PFSK-1 (cell line): Measurements from ENCODE around the gene FER1L5.

Experiments used
- FOXP2 ChIP-seq: optimal IDR thresholded peaks from 2 replicates; pipeline ENCODE3; 2011; ENCODE audit warnings: borderline replicate concordance, control low read depth, inconsistent platforms; ENCODE audit not compliant: insufficient read depth; ENCODE audit errors: extremely low read length, extremely low read depth
- POLR2AphosphoS5 ChIP-seq: IDR thresholded peaks from 2 replicates; pipeline ENCODE4 v1.6.1; 2012; ENCODE audit warnings: low read depth, mild to moderate bottlenecking, control low read depth, low read length, moderate library complexity
- SIN3A ChIP-seq: IDR thresholded peaks from 2 replicates; pipeline ENCODE4 v1.6.1; 2012; ENCODE audit warnings: mild to moderate bottlenecking, low read length, moderate library complexity, borderline replicate concordance; ENCODE audit not compliant: insufficient read depth
- TAF1 ChIP-seq: IDR thresholded peaks from 2 replicates; pipeline ENCODE4 v1.6.1; 2012; ENCODE audit warnings: low read length, control low read depth, borderline replicate concordance; ENCODE audit not compliant: insufficient read depth
- TF ChIP-seq, protein P1 (sequence below), 2 experiments: IDR thresholded peaks; 2 replicates each; pipeline versions ENCODE4 v1.6.1 to v1.8.0; 2011 to 2012; ENCODE audit warnings: low read depth in 2 of 2, low read length in 2 of 2, control low read depth in 1 of 2, inconsistent platforms in 1 of 2, mild to moderate bottlenecking in 1 of 2, moderate library complexity in 1 of 2; ENCODE audit not compliant: insufficient read depth in 1 of 2

FER1L5 gene

DNA sequence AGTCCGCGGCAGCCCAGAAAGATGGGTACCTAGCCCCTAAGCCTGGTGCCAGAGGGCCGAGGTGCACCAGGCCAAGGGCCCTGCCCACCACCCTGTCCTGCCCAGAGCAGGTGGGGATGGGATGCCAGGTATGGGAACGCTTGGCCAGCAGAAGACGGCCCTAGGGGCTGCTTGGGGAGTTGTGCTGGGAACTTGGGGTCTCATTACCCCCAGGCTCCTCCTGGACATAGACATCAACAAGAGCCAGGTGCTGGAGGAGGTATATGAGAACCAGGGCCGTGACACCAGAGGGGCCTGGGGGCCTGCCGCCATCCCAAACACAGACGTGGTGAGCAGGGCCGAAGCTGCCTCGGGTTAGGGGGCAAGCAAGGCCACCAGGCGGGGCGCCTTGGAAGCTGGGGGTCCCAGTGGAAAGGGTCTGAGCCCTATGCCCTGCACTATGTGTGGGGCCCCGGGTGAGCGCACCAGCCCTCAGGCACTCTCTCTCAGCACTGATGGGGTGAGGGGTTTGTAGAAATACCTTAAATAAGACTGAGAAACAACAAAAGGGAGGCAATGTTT lies 46.9 kb downstream of the FER1L5 start:
- TF ChIP-seq POLR2AphosphoS5: no peak
- TF ChIP-seq, protein P1, sequence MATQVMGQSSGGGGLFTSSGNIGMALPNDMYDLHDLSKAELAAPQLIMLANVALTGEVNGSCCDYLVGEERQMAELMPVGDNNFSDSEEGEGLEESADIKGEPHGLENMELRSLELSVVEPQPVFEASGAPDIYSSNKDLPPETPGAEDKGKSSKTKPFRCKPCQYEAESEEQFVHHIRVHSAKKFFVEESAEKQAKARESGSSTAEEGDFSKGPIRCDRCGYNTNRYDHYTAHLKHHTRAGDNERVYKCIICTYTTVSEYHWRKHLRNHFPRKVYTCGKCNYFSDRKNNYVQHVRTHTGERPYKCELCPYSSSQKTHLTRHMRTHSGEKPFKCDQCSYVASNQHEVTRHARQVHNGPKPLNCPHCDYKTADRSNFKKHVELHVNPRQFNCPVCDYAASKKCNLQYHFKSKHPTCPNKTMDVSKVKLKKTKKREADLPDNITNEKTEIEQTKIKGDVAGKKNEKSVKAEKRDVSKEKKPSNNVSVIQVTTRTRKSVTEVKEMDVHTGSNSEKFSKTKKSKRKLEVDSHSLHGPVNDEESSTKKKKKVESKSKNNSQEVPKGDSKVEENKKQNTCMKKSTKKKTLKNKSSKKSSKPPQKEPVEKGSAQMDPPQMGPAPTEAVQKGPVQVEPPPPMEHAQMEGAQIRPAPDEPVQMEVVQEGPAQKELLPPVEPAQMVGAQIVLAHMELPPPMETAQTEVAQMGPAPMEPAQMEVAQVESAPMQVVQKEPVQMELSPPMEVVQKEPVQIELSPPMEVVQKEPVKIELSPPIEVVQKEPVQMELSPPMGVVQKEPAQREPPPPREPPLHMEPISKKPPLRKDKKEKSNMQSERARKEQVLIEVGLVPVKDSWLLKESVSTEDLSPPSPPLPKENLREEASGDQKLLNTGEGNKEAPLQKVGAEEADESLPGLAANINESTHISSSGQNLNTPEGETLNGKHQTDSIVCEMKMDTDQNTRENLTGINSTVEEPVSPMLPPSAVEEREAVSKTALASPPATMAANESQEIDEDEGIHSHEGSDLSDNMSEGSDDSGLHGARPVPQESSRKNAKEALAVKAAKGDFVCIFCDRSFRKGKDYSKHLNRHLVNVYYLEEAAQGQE (IDR thresholded peaks at IDR 0.05; ENCODE audit: insufficient read depth in 1 of 2, low read depth in 2 of 2, low read length in 2 of 2): no peak

DNA sequence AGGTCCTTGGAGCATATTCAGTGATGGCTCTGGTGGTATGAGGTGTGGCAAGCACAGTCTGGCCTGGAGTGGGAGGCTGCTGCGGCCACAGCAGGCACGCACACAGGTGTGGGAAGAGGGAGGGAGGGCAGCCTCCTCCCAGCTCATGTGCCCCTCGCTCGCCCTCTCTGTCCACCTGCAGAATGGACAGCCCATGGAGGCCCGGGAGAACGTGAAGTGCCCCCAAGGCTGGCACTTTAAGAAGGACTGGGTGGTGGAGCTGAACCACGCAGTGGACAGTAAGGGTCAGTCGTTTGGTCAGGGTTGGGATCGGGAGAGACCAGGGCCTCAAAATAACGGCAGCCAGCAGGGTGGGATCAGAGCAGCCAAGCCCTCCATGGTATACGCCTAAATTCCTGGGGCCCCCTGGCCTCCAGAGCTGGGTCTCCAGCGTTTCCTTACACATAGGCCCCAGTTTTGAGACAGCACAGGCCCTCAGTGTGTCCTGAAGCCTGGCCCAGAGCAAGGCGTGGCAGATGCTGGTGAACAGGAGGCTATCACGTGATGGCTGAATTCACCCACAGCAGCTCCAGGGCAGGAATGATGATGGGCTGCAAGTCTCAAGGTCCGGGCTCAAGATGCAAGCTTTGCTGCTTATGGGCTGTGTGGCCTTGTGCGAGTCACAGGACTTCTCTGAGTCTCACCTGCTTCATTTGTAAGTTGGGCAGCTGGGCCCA lies 47.9 kb downstream of the FER1L5 start:
- TF ChIP-seq, protein P1 (IDR thresholded peaks at IDR 0.05; ENCODE audit: insufficient read depth in 1 of 2, low read depth in 2 of 2, low read length in 2 of 2): no peak
- TF ChIP-seq POLR2AphosphoS5 (no peak), SIN3A (no peak), FOXP2 (no peak)

DNA sequence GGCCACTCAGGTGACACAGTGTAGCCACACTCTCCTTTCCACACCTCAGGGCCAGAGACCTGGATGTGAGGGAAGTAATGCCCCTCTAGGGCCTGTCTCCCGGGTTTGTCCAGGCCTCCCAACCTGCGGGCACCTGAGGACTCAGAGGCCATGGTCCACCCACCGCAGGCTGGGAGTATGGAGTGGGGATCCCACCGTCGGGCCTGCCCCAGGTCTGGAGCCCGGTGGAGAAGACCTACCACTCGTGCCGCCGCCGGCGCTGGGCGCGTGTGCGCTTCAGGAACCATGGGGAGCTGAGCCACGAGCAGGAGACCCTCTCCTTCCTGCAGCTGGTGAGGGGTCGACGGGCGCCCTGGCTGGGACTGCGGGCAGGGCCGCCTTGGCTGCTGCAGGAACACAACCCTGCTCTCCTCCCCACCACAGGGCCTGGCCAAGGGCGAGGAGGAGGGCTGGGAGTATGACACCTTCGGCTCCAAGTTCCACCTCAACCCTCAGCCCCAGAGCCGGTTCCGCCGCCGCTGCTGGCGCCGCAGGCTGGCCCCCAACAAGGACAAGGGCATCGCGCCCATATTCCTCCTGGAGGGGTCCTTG lies 48.6 kb downstream of the FER1L5 start:
- TF ChIP-seq, protein P1 (IDR thresholded peaks at IDR 0.05; ENCODE audit: insufficient read depth in 1 of 2, low read depth in 2 of 2, low read length in 2 of 2): no peak
- TF ChIP-seq POLR2AphosphoS5: no peak
- TF ChIP-seq FOXP2: no peak
- no peak for TF ChIP-seq SIN3A
- TF ChIP-seq TAF1: no peak

DNA sequence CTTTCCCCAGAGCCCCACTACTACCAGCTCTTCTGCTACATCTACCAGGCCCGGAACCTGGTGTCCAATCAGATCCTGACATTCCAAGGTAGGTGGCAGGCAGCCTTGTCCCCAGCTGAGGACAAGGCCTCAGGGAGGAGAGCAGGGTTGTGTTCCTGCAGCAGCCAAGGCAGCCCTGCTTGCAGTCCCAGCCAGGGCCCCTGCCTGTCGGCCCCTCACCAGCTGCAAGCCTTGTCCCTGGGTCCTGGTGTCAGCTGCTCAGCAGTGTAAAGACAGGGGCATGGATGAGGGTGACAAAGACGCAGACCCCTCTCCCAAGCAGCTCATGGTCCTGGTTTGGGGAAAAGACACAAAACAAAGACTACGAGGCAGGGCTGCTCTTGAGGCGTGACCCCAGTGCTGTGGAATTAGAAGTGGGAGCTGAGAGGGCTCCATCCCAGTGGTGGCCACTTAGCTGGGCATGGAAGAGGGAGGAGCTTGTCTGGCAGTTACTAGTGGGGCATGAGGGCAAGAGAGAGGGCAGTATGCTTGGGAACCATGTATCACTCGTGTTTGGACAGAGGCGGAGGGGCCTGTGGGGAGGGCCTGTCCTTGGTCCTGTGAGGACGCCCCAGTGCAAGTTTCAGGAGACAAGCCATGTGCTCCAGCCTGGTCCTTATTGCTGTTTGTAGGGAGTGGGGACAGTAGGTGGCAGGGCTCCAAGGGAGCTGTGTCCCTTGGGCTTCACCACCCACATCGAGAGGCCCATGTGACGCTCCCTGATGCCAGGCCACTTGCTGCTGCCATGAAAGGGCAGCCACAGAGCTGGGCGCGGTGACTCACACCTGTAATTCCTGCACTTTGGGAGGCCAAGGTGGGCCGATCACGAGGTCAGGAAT lies 49.8 kb downstream of the FER1L5 start:
- no peak for TF ChIP-seq POLR2AphosphoS5

DNA sequence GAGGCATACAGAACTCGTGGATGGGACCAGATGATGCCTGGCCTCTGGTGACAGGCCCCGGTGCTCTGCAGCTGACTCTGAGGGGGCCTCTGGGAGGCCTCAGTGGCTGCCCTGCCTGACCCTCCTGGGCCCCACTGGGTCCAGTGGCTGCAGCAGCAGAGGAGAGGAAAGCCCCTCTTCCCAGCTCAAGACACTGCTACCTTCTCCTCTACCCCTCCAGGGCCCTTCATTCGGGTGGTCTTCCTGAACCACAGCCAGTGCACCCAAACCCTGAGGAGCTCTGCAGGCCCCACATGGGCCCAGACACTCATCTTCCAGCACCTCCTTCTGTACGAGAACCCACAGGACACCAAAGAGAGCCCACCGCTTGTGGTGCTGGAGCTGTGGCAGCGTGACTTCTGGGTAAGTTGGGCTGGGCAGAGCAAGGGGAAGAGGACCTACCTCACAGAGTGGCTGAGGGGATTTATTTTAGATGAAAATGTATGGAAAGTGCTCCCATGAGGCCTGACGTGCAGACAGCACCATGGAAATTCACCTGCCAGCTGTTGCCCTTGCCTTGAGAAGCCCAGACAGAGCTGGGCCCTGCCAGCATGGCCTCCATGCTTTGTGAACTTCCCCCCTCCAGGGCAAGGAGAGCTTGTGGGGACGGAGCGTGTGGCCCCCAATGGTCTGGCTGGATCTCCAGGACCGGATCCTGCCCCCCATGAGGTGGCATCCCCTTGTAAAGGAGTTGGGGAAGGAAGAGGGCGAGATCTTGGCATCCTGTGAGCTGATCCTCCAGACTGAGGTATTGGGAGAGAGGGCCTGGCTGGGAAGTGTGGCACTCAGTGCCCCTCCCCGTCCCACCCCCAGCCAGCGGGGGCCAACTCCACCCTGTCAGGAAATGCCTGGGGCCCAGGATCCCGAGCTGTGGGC lies 51.0 kb downstream of the FER1L5 start:
- TF ChIP-seq, protein P1 (IDR thresholded peaks at IDR 0.05; ENCODE audit: insufficient read depth in 1 of 2, low read depth in 2 of 2, low read length in 2 of 2): no peak
- TF ChIP-seq TAF1 (no peak), FOXP2 (no peak), SIN3A (no peak), POLR2AphosphoS5 (no peak)
